Neutrophil (primary cell): ENCODE data around the gene CST3.
A peak's percentile ranks its signal among the peaks of the same experiment; 100 is the strongest.

Source experiments
- H3K27ac ChIP-seq: fragments of 200-600 bp; sonication (generic); 2 replicates; pipeline ENCODE4 v1.5.1; 2016; ENCODE audit warnings: mild to moderate bottlenecking, moderate library complexity
- H3K27me3 ChIP-seq: fragments of 200-600 bp; sonication (generic); 2 replicates; pipeline ENCODE4 v1.6.0; 2016; ENCODE audit warnings: mild to moderate bottlenecking
- H3K36me3 ChIP-seq: fragments of 200-600 bp; sonication (generic); 2 replicates; pipeline ENCODE4 v1.5.1; 2017
- H3K4me1 ChIP-seq, 2 experiments: fragments of 200-600 bp in 1 of 2; sonication (generic) in 1 of 2; 1 replicate in 1 of 2; 2 replicates in 1 of 2; pipeline versions ENCODE4 v1.5.1 to v1.6.1; 2013 to 2016; ENCODE audit warnings: low read depth in 1 of 2, low read length in 1 of 2, mild to moderate bottlenecking in 1 of 2, moderate library complexity in 1 of 2; ENCODE audit not compliant: control insufficient read depth in 1 of 2, insufficient read depth in 1 of 2
- H3K4me3 ChIP-seq, 2 experiments: fragments of 200-600 bp in 1 of 2; sonication (generic) in 1 of 2; 1 replicate in 1 of 2; 2 replicates in 1 of 2; pipeline ENCODE4 v1.5.1; 2013 to 2016; ENCODE audit warnings: low read depth in 1 of 2, low read length in 1 of 2, mild to moderate bottlenecking in 1 of 2, moderate library complexity in 1 of 2
- H3K9me3 ChIP-seq: fragments of 200-600 bp; sonication (generic); 2 replicates; pipeline ENCODE4 v1.5.1; 2016
- TF ChIP-seq, protein P1 (sequence below): fragments of 200-600 bp; sonication (generic); IDR thresholded peaks from 2 replicates; pipeline ENCODE4 v1.5.1; 2016; ENCODE audit warnings: antibody characterized with exemption

Gene CST3

DNA sequence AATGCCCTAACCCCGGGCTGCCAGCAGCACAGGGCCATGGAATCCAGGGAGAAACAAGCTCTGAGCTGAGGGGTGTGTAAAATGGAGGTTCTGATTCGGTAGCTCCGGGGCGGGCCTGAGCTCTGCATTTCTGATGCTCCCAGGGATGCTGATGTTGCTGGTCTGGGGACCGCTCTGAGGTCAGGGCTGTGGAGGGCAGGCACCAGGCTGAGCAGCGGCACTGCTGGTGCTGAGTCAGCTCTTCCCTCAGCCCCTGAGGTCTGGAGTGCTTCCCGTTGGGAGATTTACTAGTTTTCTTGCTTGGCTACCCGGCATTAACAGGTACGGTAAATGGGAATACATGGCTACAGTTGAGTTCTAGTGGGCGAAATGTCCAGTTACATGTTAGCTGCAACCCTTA, 18.6 kb upstream of the CST3 start:
- Histone ChIP-seq H3K27ac (peak overlapping the region; percentile 77), H3K4me3 (peak overlapping the region; percentile 21 to 53), H3K27me3 (no peaks in the 10 kb centered on the region), H3K4me1 (peaks cover 20 to 32% of the 10 kb centered on the region in 2 experiments), H3K36me3 (no peaks in the 10 kb centered on the region), H3K9me3 (no peaks in the 10 kb centered on the region)
- TF ChIP-seq, protein P1, sequence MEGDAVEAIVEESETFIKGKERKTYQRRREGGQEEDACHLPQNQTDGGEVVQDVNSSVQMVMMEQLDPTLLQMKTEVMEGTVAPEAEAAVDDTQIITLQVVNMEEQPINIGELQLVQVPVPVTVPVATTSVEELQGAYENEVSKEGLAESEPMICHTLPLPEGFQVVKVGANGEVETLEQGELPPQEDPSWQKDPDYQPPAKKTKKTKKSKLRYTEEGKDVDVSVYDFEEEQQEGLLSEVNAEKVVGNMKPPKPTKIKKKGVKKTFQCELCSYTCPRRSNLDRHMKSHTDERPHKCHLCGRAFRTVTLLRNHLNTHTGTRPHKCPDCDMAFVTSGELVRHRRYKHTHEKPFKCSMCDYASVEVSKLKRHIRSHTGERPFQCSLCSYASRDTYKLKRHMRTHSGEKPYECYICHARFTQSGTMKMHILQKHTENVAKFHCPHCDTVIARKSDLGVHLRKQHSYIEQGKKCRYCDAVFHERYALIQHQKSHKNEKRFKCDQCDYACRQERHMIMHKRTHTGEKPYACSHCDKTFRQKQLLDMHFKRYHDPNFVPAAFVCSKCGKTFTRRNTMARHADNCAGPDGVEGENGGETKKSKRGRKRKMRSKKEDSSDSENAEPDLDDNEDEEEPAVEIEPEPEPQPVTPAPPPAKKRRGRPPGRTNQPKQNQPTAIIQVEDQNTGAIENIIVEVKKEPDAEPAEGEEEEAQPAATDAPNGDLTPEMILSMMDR, result no peak

DNA sequence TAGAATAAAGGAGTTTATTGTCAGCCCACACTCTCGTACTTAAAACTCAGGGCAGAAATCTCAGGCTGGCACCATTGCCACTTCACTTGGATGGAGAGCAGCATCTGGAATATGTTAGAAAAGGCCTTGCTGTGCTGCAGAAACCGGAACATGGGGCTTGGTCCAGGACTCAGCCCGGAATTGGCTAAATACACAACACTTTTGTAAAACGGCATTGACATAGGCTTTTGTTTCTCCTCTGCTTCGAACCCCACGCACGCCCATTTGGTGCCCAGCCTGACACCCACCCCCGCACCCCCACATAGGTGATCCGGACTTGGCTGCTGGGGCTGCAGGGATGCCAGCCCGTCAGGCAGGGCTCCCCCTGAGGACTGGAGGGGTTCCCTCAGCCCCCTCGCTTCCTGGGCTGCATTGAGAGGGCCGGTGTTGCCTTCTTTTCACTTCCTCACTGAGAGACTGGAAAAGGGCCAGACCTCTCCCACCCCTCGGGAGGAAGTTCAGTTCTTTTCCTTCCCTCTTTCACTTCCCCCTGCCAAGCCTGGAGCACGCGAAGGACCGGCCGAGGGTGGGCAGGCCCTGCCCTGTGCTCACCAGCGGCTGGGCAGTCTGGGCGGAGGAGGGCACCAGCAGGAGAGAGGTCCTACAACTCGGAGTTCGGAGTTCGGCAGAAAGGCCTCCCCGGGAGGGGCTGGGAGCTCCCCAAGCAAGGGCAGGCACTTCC, 17.9 kb upstream of the CST3 start:
- H3K27ac ChIP-seq, result peak overlapping the region; percentile 77
- peak overlapping the region; percentile 21 to 53 for H3K4me3 ChIP-seq
- peaks cover 20 to 32% of the 10 kb centered on the region in 2 experiments for H3K4me1 ChIP-seq

DNA sequence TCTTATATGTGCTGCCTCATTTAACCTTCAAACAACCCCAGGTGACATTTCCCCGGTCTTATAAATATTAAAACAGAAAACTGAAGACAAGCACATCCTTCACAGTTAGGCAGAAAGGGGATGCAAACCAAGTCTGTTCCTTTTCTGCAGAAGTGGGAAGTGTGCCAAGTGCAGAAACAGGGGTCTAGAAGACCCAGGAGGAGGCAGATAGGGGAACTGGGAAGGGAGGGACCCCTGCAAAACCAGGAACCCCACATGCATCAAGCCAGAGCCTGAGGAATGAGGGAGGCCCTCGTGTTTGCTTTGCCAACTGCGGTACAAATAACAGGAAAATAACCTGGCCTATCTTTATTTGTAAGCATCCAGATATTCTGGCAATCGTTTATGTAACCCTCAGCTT, 17.0 kb upstream of the CST3 start:
- Histone ChIP-seq H3K4me1 (peaks cover 20 to 32% of the 10 kb centered on the region in 2 experiments), H3K4me3 (no peak overlapping the region), H3K9me3 (no peaks in the 10 kb centered on the region), H3K36me3 (no peaks in the 10 kb centered on the region), H3K27me3 (no peaks in the 10 kb centered on the region), H3K27ac (peak overlapping the region; percentile 77)
- TF ChIP-seq, protein P1, result no peak

More for the DNA sequence above, 17.9 kb upstream of the CST3 start:
- Histone ChIP-seq H3K27me3 (no peaks in the 10 kb centered on the region), H3K9me3 (no peaks in the 10 kb centered on the region), H3K36me3 (no peaks in the 10 kb centered on the region)
- TF ChIP-seq, protein P1, result no peak

DNA sequence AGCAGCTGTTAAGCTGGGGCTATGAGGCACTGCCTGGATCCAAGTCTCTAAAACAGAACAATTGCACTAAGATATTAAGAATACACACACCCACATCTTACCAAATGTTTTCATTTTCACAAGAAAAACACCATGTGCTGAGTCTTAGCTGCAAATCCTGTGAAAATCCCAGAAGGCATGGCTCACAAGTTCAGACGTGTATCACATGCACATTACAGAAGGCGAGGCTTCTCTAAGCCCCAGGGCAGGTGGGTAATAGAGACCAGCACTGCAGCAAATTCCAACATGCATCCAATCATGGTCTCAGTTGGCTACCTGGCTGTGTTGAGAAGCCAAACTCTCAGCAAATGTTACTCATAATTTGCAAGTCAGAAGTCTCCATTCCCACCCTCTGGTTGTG, 16.2 kb upstream of the CST3 start:
- no peak overlapping the region for H3K4me3 ChIP-seq
- no peaks in the 10 kb centered on the region for H3K27me3 ChIP-seq
- TF ChIP-seq, protein P1, result no peak
- H3K27ac ChIP-seq, result no peak overlapping the region
- H3K4me1 ChIP-seq, result peaks cover 20 to 32% of the 10 kb centered on the region in 2 experiments
- H3K9me3 ChIP-seq, result no peaks in the 10 kb centered on the region
- no peaks in the 10 kb centered on the region for H3K36me3 ChIP-seq

DNA sequence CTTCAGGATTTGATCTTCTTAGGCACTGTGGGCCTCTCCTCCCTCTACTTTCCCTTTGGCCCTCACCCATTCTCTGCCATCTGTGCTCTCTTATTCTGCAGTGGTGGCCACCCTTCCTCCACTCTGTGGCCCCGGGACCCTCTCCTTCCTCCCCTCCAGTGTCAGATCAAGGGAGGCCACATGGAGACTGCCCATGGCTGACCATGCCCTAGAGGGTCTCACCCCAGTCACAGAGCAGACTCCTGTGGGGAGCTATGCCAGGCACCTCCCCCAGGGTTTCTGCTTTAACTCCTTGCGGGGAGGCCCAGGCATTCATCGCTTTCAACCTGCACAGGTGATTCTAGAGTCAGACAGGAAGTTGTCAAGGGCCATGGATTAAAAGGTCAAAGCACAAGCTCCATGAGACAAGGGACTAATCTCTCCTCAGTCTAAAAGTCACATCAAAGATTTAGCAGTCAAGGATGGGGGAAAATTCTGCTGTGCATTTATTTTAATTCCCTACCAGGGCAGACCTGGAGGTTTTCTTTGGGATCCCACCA, 15.7 kb upstream of the CST3 start:
- Histone ChIP-seq H3K36me3 (no peaks in the 10 kb centered on the region), H3K4me3 (no peak overlapping the region), H3K4me1 (peaks cover 20 to 32% of the 10 kb centered on the region in 2 experiments), H3K27ac (no peak overlapping the region), H3K27me3 (no peaks in the 10 kb centered on the region), H3K9me3 (no peaks in the 10 kb centered on the region)
- TF ChIP-seq, protein P1, result no peak
